Measurements from ENCODE around the gene GJD3. TPM values are rescaled to one million over a fixed set of nuclear protein-coding genes. Genes with fewer than 3 reads are reported as not detected.
A peak's percentile ranks its signal among the peaks of the same experiment; 100 is the strongest.

Gene GJD3
- total RNA-seq, 5 donors from 2014 or later (not counting 1 experiment from before 2014, with no cell fraction given): not detected

- 61% methylated on average over 3 of the region's 7 CpGs for WGBS (ENCODE audit: insufficient coverage)
- H3K4me1 ChIP-seq (ENCODE audit: control insufficient read depth in 1 of 2, extremely low read depth in 1 of 2, insufficient read depth in 2 of 2, low read length in 2 of 2): peaks cover 50 to 94% of the 10 kb centered on the region in 2 experiments
- CTCF ChIA-PET: interaction anchor here in 1 of 2 donors (1.9 kb wide), 1 partner anchor 38 kb away, joined by 6 read pairs; no protein-coding TSS in a partner anchor
- DNase-seq: peak in 4 of 35 experiments; percentile 29 to 58 (median 39)
- H3K4me3 ChIP-seq (ENCODE audit: control insufficient read depth in 1 of 2, extremely low read depth in 1 of 2, low read length in 1 of 2): peak overlapping the region; percentile 44 to 51
- H3K9me3 ChIP-seq: no peaks in the 10 kb centered on the region
- Mint-ChIP-seq H3K27me3 (no peaks in the 10 kb centered on the region), H3K4me1 (peaks cover 75 to 82% (median 81%) of the 10 kb centered on the region in 3 donors), H3K4me3 (peak overlapping the region; percentile 56 to 74 (median 70)), H3K36me3 (peaks cover 16% of the 10 kb centered on the region), H3K27ac (peak overlapping the region; percentile 86 to 90), H3K9me3 (no peaks in the 10 kb centered on the region)
- peaks cover 13 to 20% of the 10 kb centered on the region in 2 donors for H3K36me3 ChIP-seq (ENCODE audit: control insufficient read depth in 2 of 2, extremely low read depth in 1 of 2, insufficient read depth in 1 of 2, low read length in 1 of 2)
- ATAC-seq (replicated peaks in 1 of 4): peak in 3 of 4 experiments; percentile 9 to 20 (median 13)
- H3K27me3 ChIP-seq (replicated peaks in 1 of 2; ENCODE audit: control insufficient read depth in 2 of 2, extremely low read depth in 1 of 2, insufficient read depth in 2 of 2, low read length in 1 of 2): no peaks in the 10 kb centered on the region
- POLR2A ChIA-PET: interaction anchor here (0.6 to 1.3 kb wide), 4 partner anchors 16 to 76 kb away, joined by 3 to 5 read pairs (median 4); no protein-coding TSS in a partner anchor
- peak overlapping the region; percentile 81 for H3K27ac ChIP-seq (ENCODE audit: low read length)
These were observed 19.9 kb downstream of the GJD3 start for GRCh38 chr17:40344421-40345160.

DNA sequence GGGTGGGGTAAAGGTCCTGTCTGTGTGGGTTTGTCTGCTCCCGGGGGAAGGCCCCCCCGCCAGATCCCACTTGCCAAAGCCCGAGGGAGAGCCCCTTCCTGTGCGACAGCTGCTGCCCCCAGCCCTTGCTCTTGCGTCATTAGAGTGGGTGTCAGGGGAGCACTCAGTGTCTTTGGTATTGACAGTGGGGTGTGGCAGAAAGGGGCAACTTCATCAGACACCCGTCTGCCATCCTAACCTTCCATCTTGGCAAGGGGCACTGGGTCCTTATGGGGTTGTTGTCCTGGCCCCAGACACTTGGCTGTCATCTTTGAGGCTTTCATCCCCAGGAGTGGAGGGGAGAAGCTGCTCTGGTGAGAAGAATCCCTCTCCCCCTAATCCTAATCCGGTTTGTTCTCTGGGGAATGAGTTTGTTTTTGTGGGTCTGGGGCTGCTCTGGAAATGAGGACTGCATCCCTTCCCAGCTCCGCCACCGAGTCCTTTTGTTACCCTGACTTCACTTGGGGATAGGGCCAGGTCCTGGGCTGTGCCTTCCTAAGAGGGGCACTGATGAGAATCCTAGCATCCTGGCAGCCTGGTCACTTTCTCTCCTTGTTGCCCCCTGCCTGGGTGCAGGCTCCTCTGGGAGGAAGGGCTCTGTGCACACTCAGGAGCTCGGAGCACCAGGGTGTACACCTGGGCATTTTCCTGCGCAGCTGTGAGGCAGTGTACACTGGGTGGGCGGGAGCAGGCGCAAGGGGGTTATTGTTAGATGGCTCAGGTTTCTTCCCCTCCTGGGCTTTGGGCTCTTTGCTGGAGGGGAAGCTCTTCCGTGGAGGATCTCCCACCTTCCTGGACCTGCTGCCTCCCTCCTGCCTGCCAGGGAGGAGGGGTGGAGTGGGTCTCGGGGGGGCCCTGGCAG is 21.1 kb downstream of the GJD3 start:
- peaks cover 5 to 9% of the 10 kb centered on the region in 2 donors for H3K36me3 ChIP-seq (ENCODE audit: control insufficient read depth in 2 of 2, extremely low read depth in 1 of 2, insufficient read depth in 1 of 2, low read length in 1 of 2)
- Mint-ChIP-seq H3K27ac (peak overlapping the region; percentile 55 to 86), H3K4me1 (peaks cover 77 to 82% (median 82%) of the 10 kb centered on the region in 3 donors), H3K27me3 (no peaks in the 10 kb centered on the region), H3K36me3 (peaks cover 13% of the 10 kb centered on the region), H3K4me3 (peak overlapping the region; percentile 65 to 74 (median 73)), H3K9me3 (no peaks in the 10 kb centered on the region)
- peaks cover 58 to 94% of the 10 kb centered on the region in 2 experiments for H3K4me1 ChIP-seq (ENCODE audit: control insufficient read depth in 1 of 2, extremely low read depth in 1 of 2, insufficient read depth in 2 of 2, low read length in 2 of 2)
- POLR2A ChIA-PET: interaction anchor here (0.6 to 1.1 kb wide), 5 partner anchors 14 to 267 kb away, joined by 3 to 8 read pairs (median 3); no protein-coding TSS in a partner anchor
- peak in 1 of 35 experiments; percentile 42 for DNase-seq
- peak overlapping the region in 1 of 2 donors; percentile 10 for H3K4me3 ChIP-seq (ENCODE audit: control insufficient read depth in 1 of 2, extremely low read depth in 1 of 2, low read length in 1 of 2)
- WGBS (ENCODE audit: insufficient coverage): 96% methylated on average over 5 of the region's 15 CpGs
- H3K27me3 ChIP-seq (replicated peaks in 1 of 2; ENCODE audit: control insufficient read depth in 2 of 2, extremely low read depth in 1 of 2, insufficient read depth in 2 of 2, low read length in 1 of 2): no peaks in the 10 kb centered on the region
- peak overlapping the region; percentile 38 for H3K27ac ChIP-seq (ENCODE audit: low read length)
- CTCF ChIA-PET: interaction anchor here in 1 of 2 donors (1.9 kb wide), 1 partner anchor 36 kb away, joined by 6 read pairs; no protein-coding TSS in a partner anchor
- H3K9me3 ChIP-seq: no peaks in the 10 kb centered on the region
- ATAC-seq (replicated peaks in 1 of 4): no peak

DNA sequence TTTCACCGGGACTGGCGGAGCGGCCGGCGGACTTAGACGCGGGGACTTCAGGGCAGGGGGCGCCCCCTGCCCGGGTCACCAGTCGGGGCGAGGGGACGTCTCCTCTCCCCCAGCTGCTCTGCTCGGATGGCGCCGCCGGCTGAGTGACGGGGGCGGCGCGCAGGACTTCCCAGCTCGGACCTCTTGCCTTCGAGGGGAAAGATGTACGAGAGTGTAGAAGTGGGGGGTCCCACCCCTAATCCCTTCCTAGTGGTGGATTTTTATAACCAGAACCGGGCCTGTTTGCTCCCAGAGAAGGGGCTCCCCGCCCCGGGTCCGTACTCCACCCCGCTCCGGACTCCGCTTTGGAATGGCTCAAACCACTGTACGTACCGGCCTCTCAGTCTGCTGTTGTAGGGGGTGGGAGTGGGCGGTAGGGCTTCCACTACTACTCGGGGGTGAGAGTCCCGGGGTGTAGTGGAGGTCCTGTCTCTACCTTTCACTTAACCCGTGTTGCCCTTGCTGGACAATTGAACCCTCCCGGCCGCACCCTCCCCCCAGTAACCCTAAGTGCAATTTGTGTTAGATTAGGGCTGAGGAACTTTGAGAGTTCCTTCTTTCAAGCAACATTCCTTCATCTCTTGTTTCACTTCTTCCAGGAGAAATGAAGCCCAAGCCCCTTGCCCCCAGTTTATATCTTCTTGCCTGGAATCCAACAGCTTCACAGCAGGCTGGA is 21.9 kb downstream of the GJD3 start:
- ATAC-seq (replicated peaks in 1 of 4) (no peak), DNase-seq (no peak)
- Mint-ChIP-seq H3K4me3 (peak overlapping the region; percentile 65 to 74 (median 73)), H3K4me1 (peaks cover 78 to 84% (median 83%) of the 10 kb centered on the region in 3 donors), H3K36me3 (peaks cover 13% of the 10 kb centered on the region), H3K27me3 (no peaks in the 10 kb centered on the region), H3K27ac (peak overlapping the region; percentile 55 to 73), H3K9me3 (no peaks in the 10 kb centered on the region)
- Histone ChIP-seq H3K4me3 (ENCODE audit: control insufficient read depth in 1 of 2, extremely low read depth in 1 of 2, low read length in 1 of 2) (peak overlapping the region; percentile 19 to 67), H3K27ac (ENCODE audit: low read length) (no peak overlapping the region), H3K27me3 (replicated peaks in 1 of 2; ENCODE audit: control insufficient read depth in 2 of 2, extremely low read depth in 1 of 2, insufficient read depth in 2 of 2, low read length in 1 of 2) (no peaks in the 10 kb centered on the region), H3K9me3 (no peaks in the 10 kb centered on the region), H3K36me3 (ENCODE audit: control insufficient read depth in 2 of 2, extremely low read depth in 1 of 2, insufficient read depth in 1 of 2, low read length in 1 of 2) (peaks cover 5% of the 10 kb centered on the region in 2 donors), H3K4me1 (ENCODE audit: control insufficient read depth in 1 of 2, extremely low read depth in 1 of 2, insufficient read depth in 2 of 2, low read length in 2 of 2) (peaks cover 66 to 94% of the 10 kb centered on the region in 2 experiments)
- WGBS (ENCODE audit: insufficient coverage): 70% methylated on average over 20 of the region's 38 CpGs
- CTCF ChIA-PET: interaction anchor here in 1 of 2 donors (1.9 kb wide), 1 partner anchor 36 kb away, joined by 6 read pairs; no protein-coding TSS in a partner anchor
- POLR2A ChIA-PET: interaction anchor here in 1 of 2 donors (0.6 to 2.0 kb wide), 3 partner anchors 17 to 25 kb away, joined by 8 to 20 read pairs (median 10); no protein-coding TSS in a partner anchor

DNA sequence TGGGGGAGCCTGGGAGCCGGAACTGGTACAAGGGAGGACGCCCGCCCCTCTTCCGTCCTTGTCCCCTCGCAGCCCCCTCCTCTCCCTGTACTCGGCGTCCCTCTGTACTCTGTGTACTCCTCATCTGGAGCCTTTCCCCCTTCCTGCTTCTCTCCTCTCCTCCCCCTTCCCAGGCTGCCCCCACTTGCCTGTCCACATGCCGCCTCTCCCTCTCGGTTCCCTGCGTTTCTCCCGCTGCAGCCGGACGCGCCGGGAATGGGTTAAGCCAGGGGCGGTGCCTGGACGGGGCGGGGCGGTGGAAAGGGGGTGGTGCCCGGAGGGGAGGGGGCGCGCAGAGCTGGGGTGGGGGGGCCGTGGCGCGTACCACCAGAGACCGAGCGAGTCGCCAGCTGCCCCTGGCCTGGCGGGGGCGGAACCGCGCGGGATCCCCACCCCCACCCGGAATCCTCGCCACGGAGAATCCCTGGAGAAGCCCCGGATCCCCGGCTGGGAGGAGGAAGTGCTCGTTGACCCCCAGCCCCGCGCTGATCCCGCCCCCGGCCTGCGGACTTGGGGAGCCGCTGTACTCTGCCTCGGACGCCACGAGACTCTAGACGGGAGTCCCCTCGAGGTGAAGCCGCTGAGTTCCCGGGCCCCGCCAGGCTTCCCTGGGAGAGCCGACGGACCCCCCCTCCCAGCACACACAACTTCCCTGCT is 22.6 kb downstream of the GJD3 start:
- Mint-ChIP-seq H3K27ac (peak overlapping the region in 1 of 2 donors; percentile 39), H3K4me3 (peak overlapping the region; percentile 73 to 77 (median 74)), H3K4me1 (peaks cover 78 to 84% (median 83%) of the 10 kb centered on the region in 3 donors), H3K36me3 (peaks cover 13% of the 10 kb centered on the region), H3K27me3 (no peaks in the 10 kb centered on the region), H3K9me3 (no peaks in the 10 kb centered on the region)
- Histone ChIP-seq H3K27me3 (replicated peaks in 1 of 2; ENCODE audit: control insufficient read depth in 2 of 2, extremely low read depth in 1 of 2, insufficient read depth in 2 of 2, low read length in 1 of 2) (no peaks in the 10 kb centered on the region), H3K4me3 (ENCODE audit: control insufficient read depth in 1 of 2, extremely low read depth in 1 of 2, low read length in 1 of 2) (peak overlapping the region; percentile 67 to 72), H3K9me3 (no peaks in the 10 kb centered on the region), H3K36me3 (ENCODE audit: control insufficient read depth in 2 of 2, extremely low read depth in 1 of 2, insufficient read depth in 1 of 2, low read length in 1 of 2) (peaks cover 5 to 7% of the 10 kb centered on the region in 2 donors), H3K27ac (ENCODE audit: low read length) (peak overlapping the region; percentile 84), H3K4me1 (ENCODE audit: control insufficient read depth in 1 of 2, extremely low read depth in 1 of 2, insufficient read depth in 2 of 2, low read length in 2 of 2) (peaks cover 63 to 94% of the 10 kb centered on the region in 2 experiments)
- ChIA-PET CTCF (no interaction called here), POLR2A (interaction anchor here (0.6 to 2.0 kb wide), 4 partner anchors 16 to 192 kb away, joined by 7 to 20 read pairs (median 13); no protein-coding TSS in a partner anchor)
- 5% methylated on average over 29 of the region's 55 CpGs for WGBS (ENCODE audit: insufficient coverage)
- ATAC-seq (replicated peaks in 1 of 4) (no peak), DNase-seq (peak in 5 of 35 experiments; percentile 34 to 62 (median 51))
